ENCODE results near the gene RAB27A. TPM values are rescaled to one million over a fixed set of nuclear protein-coding genes. Genes with fewer than 3 reads are reported as not detected.

RAB27A gene
- total RNA-seq, 1 donor from 2014 or later, result 17.8 TPM

DNA sequence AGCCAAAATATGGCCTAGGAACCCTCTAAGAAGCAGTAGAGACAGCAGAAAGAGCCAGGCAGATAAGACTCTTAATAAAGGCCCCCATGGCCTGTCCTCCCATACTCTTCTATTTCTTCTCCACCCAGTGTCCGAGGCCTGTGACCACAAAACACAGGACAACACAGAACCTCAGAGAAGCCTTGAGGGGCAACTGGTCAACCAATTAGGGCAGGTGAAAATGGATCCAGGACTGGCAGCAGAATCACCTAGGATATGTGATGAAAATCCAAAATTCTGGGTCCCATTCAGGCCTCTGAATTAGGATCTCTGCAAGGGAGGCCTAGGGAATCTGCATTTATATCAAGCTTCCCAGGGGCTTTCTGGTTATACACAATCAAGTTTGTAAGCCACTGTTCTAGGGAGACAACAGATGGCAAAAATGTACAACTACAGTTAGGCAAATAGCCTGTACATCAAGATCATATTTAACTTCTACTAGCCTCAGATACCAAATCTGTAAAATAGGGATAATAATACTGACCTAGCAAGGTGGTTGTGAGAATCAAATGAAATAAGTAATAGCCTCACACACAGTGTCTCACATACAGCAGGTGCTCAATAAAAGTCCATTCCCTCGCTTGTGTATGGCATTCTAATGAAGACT, 10.4 kb downstream of the RAB27A start:
- H3K9ac ChIP-seq (ENCODE audit: low read length), result no peak overlapping the region
- no peaks in the 10 kb centered on the region for H3K9me3 Mint-ChIP-seq (ENCODE audit: unreplicated experiment)
- H3K4me3 Mint-ChIP-seq (ENCODE audit: unreplicated experiment), result no peak overlapping the region
- no peaks in the 10 kb centered on the region for H3K9me3 ChIP-seq (ENCODE audit: insufficient read depth, low read depth, low read length)
- no peaks in the 10 kb centered on the region for H3K27me3 ChIP-seq (ENCODE audit: insufficient read depth, low read length)
- TF ChIP-seq EZH2 (IDR thresholded peaks at IDR 0.05; ENCODE audit: insufficient read depth, low read length), result no peak
- TF ChIP-seq, protein P1, sequence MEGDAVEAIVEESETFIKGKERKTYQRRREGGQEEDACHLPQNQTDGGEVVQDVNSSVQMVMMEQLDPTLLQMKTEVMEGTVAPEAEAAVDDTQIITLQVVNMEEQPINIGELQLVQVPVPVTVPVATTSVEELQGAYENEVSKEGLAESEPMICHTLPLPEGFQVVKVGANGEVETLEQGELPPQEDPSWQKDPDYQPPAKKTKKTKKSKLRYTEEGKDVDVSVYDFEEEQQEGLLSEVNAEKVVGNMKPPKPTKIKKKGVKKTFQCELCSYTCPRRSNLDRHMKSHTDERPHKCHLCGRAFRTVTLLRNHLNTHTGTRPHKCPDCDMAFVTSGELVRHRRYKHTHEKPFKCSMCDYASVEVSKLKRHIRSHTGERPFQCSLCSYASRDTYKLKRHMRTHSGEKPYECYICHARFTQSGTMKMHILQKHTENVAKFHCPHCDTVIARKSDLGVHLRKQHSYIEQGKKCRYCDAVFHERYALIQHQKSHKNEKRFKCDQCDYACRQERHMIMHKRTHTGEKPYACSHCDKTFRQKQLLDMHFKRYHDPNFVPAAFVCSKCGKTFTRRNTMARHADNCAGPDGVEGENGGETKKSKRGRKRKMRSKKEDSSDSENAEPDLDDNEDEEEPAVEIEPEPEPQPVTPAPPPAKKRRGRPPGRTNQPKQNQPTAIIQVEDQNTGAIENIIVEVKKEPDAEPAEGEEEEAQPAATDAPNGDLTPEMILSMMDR (IDR thresholded peaks at IDR 0.05; ENCODE audit: insufficient read depth, low read depth, low read length), result no peak
- H3K27ac Mint-ChIP-seq (ENCODE audit: unreplicated experiment), result peak overlapping the region; percentile 93
- no peak for DNase-seq (ENCODE audit: low read depth)
- H3K36me3 ChIP-seq (ENCODE audit: insufficient read depth, low read length), result no peaks in the 10 kb centered on the region
- H3K36me3 Mint-ChIP-seq (ENCODE audit: low read depth, unreplicated experiment), result no peaks in the 10 kb centered on the region
- H3K4me1 ChIP-seq (ENCODE audit: insufficient read depth, low read length), result peaks cover 29% of the 10 kb centered on the region
- H2AFZ ChIP-seq (ENCODE audit: low read depth, low read length), result no peak overlapping the region
- no peaks in the 10 kb centered on the region for H3K27me3 Mint-ChIP-seq (ENCODE audit: low read depth, unreplicated experiment)
- peaks cover 35% of the 10 kb centered on the region for H3K79me2 ChIP-seq (ENCODE audit: insufficient read depth, low read length)
- peaks cover 39% of the 10 kb centered on the region for H3K4me1 Mint-ChIP-seq (ENCODE audit: low read depth, unreplicated experiment)
- FAIRE-seq, result no peak
- H4K20me1 ChIP-seq (ENCODE audit: insufficient read depth, low read length), result peaks cover 7% of the 10 kb centered on the region
- peak overlapping the region; percentile 69 for H3K27ac ChIP-seq (ENCODE audit: low read depth, low read length)
- H3K4me2 ChIP-seq (ENCODE audit: low read length), result peak overlapping the region; percentile 67
- H3K4me3 ChIP-seq (ENCODE audit: insufficient read depth, low read depth, low read length), result no peak overlapping the region

DNA sequence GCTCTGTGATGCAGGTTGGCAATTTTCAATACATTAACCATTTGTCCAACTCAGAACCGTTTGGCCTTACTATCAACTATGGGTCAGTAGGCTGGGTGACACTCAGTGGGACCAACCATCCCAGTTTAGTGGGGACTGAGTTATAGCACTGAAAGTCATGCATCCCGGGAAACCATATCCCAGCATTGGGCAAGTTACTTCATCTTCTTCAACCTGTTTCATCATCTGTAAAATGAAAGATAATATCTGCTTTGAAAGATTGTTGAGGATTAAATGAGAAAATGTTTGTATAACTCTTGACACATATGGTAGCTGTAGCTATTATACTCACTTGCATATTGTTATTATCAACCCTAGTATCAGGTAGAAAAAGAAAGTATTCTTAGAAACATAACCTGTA, 11.9 kb downstream of the RAB27A start:
- Mint-ChIP-seq H3K4me3 (ENCODE audit: unreplicated experiment) (no peak overlapping the region), H3K4me1 (ENCODE audit: low read depth, unreplicated experiment) (peaks cover 32% of the 10 kb centered on the region), H3K9me3 (ENCODE audit: unreplicated experiment) (no peaks in the 10 kb centered on the region), H3K36me3 (ENCODE audit: low read depth, unreplicated experiment) (no peaks in the 10 kb centered on the region), H3K27me3 (ENCODE audit: low read depth, unreplicated experiment) (no peaks in the 10 kb centered on the region), H3K27ac (ENCODE audit: unreplicated experiment) (no peak overlapping the region)
- no peak overlapping the region for H3K4me2 ChIP-seq (ENCODE audit: low read length)
- DNase-seq (ENCODE audit: low read depth) (no peak), FAIRE-seq (no peak)
- no peak overlapping the region for H3K4me3 ChIP-seq (ENCODE audit: insufficient read depth, low read depth, low read length)
- TF ChIP-seq EZH2 (IDR thresholded peaks at IDR 0.05; ENCODE audit: insufficient read depth, low read length), result no peak
- TF ChIP-seq, protein P1 (IDR thresholded peaks at IDR 0.05; ENCODE audit: insufficient read depth, low read depth, low read length), result no peak
- no peaks in the 10 kb centered on the region for H3K36me3 ChIP-seq (ENCODE audit: insufficient read depth, low read length)
- H3K9me3 ChIP-seq (ENCODE audit: insufficient read depth, low read depth, low read length), result no peaks in the 10 kb centered on the region
- peaks cover 7% of the 10 kb centered on the region for H4K20me1 ChIP-seq (ENCODE audit: insufficient read depth, low read length)
- no peak overlapping the region for H3K9ac ChIP-seq (ENCODE audit: low read length)
- H2AFZ ChIP-seq (ENCODE audit: low read depth, low read length), result no peak overlapping the region
- no peaks in the 10 kb centered on the region for H3K27me3 ChIP-seq (ENCODE audit: insufficient read depth, low read length)
- H3K4me1 ChIP-seq (ENCODE audit: insufficient read depth, low read length), result peaks cover 23% of the 10 kb centered on the region
- peaks cover 25% of the 10 kb centered on the region for H3K79me2 ChIP-seq (ENCODE audit: insufficient read depth, low read length)
- H3K27ac ChIP-seq (ENCODE audit: low read depth, low read length), result no peak overlapping the region

- peak; percentile 76 for DNase-seq (ENCODE audit: low read depth)
Observed at GRCh38 chr15:55277116-55277564, 12.5 kb downstream of the RAB27A start.

More at GRCh38 chr15:55277116-55277564, 12.5 kb downstream of the RAB27A start:
- no peak overlapping the region for H2AFZ ChIP-seq (ENCODE audit: low read depth, low read length)
- H4K20me1 ChIP-seq (ENCODE audit: insufficient read depth, low read length), result peaks cover 7% of the 10 kb centered on the region
- H3K9me3 Mint-ChIP-seq (ENCODE audit: unreplicated experiment), result no peaks in the 10 kb centered on the region
- H3K9me3 ChIP-seq (ENCODE audit: insufficient read depth, low read depth, low read length), result no peaks in the 10 kb centered on the region
- no peak for TF ChIP-seq EZH2 (IDR thresholded peaks at IDR 0.05; ENCODE audit: insufficient read depth, low read length)
- TF ChIP-seq, protein P1 (IDR thresholded peaks at IDR 0.05; ENCODE audit: insufficient read depth, low read depth, low read length), result no peak
- H3K27me3 ChIP-seq (ENCODE audit: insufficient read depth, low read length), result no peaks in the 10 kb centered on the region
- no peak overlapping the region for H3K4me3 ChIP-seq (ENCODE audit: insufficient read depth, low read depth, low read length)
- peaks cover 26% of the 10 kb centered on the region for H3K4me1 Mint-ChIP-seq (ENCODE audit: low read depth, unreplicated experiment)
- H3K36me3 ChIP-seq (ENCODE audit: insufficient read depth, low read length), result no peaks in the 10 kb centered on the region
- H3K27me3 Mint-ChIP-seq (ENCODE audit: low read depth, unreplicated experiment), result no peaks in the 10 kb centered on the region
- H3K4me1 ChIP-seq (ENCODE audit: insufficient read depth, low read length), result peaks cover 17% of the 10 kb centered on the region
- H3K27ac Mint-ChIP-seq (ENCODE audit: unreplicated experiment), result peak overlapping the region; percentile 58
- no peak overlapping the region for H3K27ac ChIP-seq (ENCODE audit: low read depth, low read length)
- no peak overlapping the region for H3K4me2 ChIP-seq (ENCODE audit: low read length)
- H3K36me3 Mint-ChIP-seq (ENCODE audit: low read depth, unreplicated experiment), result no peaks in the 10 kb centered on the region
- H3K9ac ChIP-seq (ENCODE audit: low read length), result no peak overlapping the region
- FAIRE-seq, result no peak
- H3K79me2 ChIP-seq (ENCODE audit: insufficient read depth, low read length), result peaks cover 29% of the 10 kb centered on the region
- no peak overlapping the region for H3K4me3 Mint-ChIP-seq (ENCODE audit: unreplicated experiment)

Measured in astrocyte (in vitro differentiated cells and primary cell).